H1 (cell line): ENCODE results near the gene UBXN11. TPM values are rescaled to one million over a fixed set of nuclear protein-coding genes. Genes with fewer than 3 reads are reported as not detected.

ENCODE experiments used
- ZNF274 ChIP-seq: IDR thresholded peaks from 2 replicates; pipeline ENCODE4 v1.7.0; 2012; ENCODE audit warnings: low read length, borderline replicate concordance; ENCODE audit errors: extremely low read depth
- polyA plus RNA-seq, 7 experiments: library from polyadenylated mRNA; depleted of rRNA in 3 of 7; stranded (reverse) in 5 of 7; unstranded in 2 of 7; fragments of >200 nt in 5 of 7; fragments of 200-250 nt in 2 of 7; gene quantifications; 1 replicate in 5 of 7; 2 replicates in 1 of 7; 4 replicates in 1 of 7; pipeline versions ENCODE4 v1.2.1 to v1.2.3, GENCODE V29; 2011 to 2013; ENCODE audit warnings: missing spikeins in 2 of 7, mixed read lengths in 2 of 7
- total RNA-seq: library from RNA; stranded (reverse); fragmentation: NEBNext Ultra II Directional; extraction: Animal tissue kit (Norgen Biotek cat#: 25700); gene quantifications from 2 replicates; pipeline ENCODE4 v1.2.1, GENCODE V29; 2021
- TF ChIP-seq, protein P1 (sequence below): fragments of 300-600 bp; sonication (generic); IDR thresholded peaks from 2 replicates; pipeline ENCODE4 v1.7.1; 2012; ENCODE audit warnings: low read length, moderate library complexity, mild to moderate bottlenecking, inconsistent platforms; ENCODE audit not compliant: insufficient replicate concordance

The UBXN11 gene
- total and polyA plus RNA-seq, 2 of the 8 experiments (the other 6 are each of a cell fraction or from before 2014, with no cell fraction given) = 6.3 to 10.4 TPM

DNA sequence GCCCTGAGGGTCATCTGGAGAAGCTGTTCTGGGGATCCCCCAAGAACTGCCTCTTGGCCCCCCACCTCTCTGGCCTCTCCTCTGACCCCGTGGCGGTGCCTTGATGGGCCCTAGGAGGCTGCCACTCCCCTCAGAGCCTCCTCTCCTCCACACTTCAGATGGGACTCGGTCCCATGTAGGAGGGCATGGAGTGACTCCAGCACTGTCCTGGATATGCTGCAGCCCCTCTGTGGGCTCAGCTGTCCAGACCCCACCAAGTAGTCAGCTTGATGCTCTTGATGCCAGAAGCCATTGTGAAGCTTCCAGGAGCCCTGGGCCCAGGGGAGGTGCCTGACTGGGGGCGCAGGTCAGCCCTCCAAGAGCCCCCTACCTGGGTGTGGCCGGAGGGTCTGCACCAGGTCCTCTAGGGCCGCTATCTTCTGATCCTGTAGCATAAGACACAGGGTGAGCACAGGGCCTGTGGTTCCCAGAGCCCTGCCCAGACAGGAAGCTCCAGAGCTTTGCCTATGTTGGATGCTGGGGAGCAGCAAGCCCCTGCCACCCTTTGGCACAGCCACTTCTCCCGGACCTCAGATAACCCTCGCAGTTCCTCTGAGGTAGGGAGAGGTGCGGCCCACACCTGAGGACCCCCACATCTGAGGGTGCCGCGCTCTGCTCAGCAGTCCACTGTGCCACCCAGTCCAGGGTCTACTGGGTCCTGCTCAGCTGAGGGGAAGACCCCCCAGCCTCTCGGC is 9.2 kb downstream of the UBXN11 start (continued):
- TF ChIP-seq, protein P1, sequence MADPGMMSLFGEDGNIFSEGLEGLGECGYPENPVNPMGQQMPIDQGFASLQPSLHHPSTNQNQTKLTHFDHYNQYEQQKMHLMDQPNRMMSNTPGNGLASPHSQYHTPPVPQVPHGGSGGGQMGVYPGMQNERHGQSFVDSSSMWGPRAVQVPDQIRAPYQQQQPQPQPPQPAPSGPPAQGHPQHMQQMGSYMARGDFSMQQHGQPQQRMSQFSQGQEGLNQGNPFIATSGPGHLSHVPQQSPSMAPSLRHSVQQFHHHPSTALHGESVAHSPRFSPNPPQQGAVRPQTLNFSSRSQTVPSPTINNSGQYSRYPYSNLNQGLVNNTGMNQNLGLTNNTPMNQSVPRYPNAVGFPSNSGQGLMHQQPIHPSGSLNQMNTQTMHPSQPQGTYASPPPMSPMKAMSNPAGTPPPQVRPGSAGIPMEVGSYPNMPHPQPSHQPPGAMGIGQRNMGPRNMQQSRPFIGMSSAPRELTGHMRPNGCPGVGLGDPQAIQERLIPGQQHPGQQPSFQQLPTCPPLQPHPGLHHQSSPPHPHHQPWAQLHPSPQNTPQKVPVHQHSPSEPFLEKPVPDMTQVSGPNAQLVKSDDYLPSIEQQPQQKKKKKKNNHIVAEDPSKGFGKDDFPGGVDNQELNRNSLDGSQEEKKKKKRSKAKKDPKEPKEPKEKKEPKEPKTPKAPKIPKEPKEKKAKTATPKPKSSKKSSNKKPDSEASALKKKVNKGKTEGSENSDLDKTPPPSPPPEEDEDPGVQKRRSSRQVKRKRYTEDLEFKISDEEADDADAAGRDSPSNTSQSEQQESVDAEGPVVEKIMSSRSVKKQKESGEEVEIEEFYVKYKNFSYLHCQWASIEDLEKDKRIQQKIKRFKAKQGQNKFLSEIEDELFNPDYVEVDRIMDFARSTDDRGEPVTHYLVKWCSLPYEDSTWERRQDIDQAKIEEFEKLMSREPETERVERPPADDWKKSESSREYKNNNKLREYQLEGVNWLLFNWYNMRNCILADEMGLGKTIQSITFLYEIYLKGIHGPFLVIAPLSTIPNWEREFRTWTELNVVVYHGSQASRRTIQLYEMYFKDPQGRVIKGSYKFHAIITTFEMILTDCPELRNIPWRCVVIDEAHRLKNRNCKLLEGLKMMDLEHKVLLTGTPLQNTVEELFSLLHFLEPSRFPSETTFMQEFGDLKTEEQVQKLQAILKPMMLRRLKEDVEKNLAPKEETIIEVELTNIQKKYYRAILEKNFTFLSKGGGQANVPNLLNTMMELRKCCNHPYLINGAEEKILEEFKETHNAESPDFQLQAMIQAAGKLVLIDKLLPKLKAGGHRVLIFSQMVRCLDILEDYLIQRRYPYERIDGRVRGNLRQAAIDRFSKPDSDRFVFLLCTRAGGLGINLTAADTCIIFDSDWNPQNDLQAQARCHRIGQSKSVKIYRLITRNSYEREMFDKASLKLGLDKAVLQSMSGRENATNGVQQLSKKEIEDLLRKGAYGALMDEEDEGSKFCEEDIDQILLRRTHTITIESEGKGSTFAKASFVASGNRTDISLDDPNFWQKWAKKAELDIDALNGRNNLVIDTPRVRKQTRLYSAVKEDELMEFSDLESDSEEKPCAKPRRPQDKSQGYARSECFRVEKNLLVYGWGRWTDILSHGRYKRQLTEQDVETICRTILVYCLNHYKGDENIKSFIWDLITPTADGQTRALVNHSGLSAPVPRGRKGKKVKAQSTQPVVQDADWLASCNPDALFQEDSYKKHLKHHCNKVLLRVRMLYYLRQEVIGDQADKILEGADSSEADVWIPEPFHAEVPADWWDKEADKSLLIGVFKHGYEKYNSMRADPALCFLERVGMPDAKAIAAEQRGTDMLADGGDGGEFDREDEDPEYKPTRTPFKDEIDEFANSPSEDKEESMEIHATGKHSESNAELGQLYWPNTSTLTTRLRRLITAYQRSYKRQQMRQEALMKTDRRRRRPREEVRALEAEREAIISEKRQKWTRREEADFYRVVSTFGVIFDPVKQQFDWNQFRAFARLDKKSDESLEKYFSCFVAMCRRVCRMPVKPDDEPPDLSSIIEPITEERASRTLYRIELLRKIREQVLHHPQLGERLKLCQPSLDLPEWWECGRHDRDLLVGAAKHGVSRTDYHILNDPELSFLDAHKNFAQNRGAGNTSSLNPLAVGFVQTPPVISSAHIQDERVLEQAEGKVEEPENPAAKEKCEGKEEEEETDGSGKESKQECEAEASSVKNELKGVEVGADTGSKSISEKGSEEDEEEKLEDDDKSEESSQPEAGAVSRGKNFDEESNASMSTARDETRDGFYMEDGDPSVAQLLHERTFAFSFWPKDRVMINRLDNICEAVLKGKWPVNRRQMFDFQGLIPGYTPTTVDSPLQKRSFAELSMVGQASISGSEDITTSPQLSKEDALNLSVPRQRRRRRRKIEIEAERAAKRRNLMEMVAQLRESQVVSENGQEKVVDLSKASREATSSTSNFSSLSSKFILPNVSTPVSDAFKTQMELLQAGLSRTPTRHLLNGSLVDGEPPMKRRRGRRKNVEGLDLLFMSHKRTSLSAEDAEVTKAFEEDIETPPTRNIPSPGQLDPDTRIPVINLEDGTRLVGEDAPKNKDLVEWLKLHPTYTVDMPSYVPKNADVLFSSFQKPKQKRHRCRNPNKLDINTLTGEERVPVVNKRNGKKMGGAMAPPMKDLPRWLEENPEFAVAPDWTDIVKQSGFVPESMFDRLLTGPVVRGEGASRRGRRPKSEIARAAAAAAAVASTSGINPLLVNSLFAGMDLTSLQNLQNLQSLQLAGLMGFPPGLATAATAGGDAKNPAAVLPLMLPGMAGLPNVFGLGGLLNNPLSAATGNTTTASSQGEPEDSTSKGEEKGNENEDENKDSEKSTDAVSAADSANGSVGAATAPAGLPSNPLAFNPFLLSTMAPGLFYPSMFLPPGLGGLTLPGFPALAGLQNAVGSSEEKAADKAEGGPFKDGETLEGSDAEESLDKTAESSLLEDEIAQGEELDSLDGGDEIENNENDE = no peak
- TF ChIP-seq ZNF274 = no peak
- TF ChIP-seq, all 59 proteins: peak for 0
